HG02763 (cell line): ENCODE data around the gene NKAIN2.
A peak's percentile ranks its signal among the peaks of the same experiment; 100 is the strongest.

Experiments used
- ATAC-seq: cut with Tn5 transposase; IDR thresholded peaks from one replicate; pipeline ENCODE4 v1.9.1; 2021; ENCODE audit warnings: mild to moderate bottlenecking, moderate library complexity; ENCODE audit not compliant: unreplicated experiment

Gene NKAIN2

DNA sequence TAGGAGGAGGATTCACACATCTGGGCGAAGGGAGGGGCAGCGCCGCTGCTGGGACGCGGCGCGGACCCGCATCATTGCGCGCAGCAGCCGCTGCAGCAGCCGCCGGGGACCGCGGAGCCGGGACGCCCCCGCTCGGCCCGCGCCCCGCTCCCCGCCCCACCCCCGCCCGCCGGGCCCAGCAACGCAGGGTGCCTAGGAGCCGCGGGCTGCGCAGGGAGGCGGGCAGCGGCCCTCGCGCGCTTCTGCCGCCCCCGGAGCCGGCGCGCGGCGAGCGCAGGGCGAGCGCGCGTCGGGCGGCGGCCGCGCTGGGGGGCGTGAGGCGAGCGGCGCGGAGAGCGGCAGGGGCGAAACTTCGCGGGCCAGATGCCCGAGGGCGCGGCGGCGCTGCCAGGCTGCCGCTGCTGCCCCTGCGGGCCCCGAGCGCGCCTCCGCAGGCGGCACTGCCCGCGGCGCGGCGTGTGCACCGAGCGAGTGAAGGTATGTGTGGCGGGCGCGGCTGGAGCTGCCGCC is at the start of gene NKAIN2:
NKAIN2 (plus strand) TSS at position 362 of the 510 bp plus-strand sequence.
- no peak for ATAC-seq

DNA sequence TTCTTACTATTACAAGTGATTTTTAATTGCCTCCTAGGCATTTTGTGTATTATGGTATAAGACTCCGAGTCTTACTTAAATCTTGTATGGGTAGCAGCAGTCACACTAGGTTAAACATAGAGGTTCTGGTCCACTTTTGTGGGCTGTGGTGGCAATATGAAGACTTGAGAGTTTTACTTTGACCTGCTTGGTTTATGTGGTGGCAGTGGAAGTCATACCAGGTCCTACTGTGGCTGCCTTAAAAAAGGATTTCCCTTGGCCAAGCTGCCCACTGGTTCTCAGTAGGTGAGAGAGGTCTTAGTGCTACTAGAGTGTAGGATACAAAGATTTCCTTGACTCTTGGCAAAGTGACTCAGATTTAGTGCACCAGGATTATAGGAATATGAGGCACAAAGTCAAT is 44.2 kb upstream of the NKAIN2 start:
- ATAC-seq: no peak

DNA sequence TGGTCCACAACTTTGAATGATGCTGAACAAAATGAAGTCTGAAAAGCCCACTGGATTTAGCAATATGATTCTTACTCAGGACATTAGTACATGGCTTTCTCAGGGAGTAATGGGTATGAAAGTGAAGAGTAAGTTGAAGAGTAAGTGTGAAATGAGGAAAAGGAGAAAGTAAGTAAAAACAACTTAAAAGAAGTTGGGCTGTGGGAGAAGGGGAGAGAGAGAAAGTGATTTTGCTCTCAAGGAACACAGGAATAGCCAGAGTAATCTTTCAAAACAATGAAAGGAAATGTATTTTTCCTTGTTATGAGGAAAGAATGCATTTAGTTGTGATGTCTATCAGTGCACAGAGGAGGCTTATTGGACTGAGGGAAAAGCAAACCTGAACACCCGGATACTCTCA is 39.8 kb upstream of the NKAIN2 start:
- ATAC-seq: no peak

- no peak for ATAC-seq
These were observed 38.9 kb upstream of the NKAIN2 start for GRCh38 chr6:123764722-123765121.

DNA sequence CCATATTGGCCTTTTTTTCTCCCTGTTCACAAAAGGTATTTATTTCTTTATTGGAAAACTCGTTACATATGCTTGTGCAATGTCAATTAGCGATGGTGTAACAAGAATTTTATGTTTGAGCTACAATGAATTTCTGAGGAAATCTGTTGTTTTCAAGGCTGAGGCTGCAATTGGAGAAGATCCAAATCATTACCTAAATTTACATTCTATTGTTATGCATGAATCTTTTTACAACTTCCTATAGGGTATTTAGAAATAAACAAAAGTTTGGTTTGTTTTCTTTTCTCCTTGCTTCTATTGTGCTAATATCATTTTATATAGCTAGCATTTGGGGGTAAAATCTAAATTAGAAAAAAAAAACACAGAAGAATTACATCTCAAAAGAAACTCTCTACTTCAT is 34.7 kb upstream of the NKAIN2 start:
- no peak for ATAC-seq

GRCh38 chr6:123769431-123769830 is 34.2 kb upstream of the NKAIN2 start:
- ATAC-seq: no peak

GRCh38 chr6:123770247-123770949 is 33.3 kb upstream of the NKAIN2 start:
- ATAC-seq: peak; percentile 62

DNA sequence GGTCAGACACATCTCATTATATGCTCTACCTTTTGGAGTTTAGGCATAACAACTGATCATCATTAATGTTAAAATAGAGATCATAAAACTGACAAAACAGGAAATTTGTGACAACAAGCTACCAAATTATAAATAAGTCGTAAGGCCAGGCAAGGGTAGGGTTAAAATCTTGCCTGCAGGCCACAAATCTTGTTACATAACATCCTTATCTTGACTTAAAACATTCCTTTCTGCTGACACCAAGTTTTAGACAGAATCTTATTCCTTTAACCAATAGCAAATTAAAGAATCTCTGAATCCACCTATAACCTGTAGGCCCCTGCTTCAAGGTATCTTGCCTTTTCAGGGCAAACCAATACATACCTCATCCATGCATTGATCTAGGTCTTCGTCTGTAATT is 32.5 kb upstream of the NKAIN2 start:
- ATAC-seq: no peak

- no peak for ATAC-seq
These were observed 26.1 kb upstream of the NKAIN2 start for GRCh38 chr6:123777563-123777962.

DNA sequence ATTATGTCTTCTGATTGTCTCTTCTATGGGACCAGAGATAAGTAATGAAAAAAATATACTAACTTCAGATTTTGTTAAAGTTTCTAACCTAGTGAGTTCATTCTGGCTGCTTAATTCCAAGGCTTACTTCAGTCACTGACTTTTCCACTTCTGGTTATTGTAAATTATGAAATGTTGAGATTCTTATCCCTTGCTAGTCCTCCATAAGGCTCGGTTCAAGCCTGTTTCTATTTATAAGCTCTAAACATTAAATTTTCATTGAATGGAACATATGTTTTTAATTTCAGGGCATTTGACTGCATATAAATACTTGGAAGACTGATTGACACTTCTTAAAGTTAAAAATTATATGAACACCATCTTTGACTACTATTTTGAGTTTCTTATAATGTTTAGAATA is 23.6 kb upstream of the NKAIN2 start:
- ATAC-seq: no peak

DNA sequence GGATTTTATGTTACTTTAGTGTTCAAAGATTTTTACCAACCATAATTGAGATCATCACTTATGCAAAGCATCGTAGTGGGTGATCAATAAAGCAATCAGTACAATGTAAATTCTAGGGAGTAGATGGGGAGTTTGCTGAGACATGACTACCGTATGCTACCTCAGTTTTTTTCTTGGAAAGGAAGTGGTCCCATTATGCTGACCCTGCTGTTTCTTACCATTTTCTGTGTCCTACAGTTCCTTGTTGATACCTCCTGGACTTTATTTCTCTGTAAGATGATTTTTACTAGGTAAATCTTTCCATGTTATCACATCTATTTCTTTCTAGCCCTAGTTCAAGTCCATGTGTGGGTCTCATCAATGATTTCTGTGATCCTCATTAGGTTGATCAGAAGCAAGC is 19.3 kb upstream of the NKAIN2 start:
- no peak for ATAC-seq

DNA sequence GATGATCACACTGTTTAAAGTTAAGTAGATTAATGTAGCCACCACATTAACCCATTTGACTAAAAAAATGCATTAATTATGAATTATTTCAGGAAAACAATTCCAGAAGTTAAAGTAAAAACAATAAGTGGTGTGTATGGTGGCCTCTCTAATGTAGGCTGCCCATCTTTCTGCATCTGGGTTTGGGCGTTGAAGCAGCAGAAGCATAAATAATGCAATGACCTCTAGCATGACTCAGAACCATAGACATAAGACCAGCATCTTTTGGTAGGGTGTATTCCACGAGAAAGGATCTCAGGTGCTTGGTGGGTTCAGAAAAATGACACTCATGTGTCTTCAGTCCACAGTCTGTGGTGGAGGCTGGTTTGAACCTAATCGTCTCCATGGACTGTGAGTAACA is 18.6 kb upstream of the NKAIN2 start:
- no peak for ATAC-seq

GRCh38 chr6:123788319-123788718 is 15.3 kb upstream of the NKAIN2 start:
- ATAC-seq: no peak

DNA sequence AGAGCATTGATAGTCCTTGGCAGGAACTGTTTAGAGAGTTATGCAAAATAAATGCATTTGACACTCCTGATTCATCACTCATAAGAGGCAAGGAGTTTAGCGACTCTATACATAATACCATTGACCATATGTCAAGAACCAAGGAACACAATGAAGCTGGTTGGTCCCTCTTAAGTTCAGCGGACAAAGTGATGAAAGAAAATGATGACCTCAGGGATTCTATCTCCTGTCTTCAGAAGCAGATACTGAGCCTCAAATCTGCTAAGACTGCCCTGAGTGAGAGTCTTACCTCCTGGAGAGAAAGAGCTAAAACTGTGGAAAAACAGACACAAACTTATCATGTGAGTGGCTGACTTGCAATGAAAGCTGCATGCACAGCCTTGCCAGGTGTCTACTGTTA is 9.5 kb upstream of the NKAIN2 start:
- no peak for ATAC-seq

DNA sequence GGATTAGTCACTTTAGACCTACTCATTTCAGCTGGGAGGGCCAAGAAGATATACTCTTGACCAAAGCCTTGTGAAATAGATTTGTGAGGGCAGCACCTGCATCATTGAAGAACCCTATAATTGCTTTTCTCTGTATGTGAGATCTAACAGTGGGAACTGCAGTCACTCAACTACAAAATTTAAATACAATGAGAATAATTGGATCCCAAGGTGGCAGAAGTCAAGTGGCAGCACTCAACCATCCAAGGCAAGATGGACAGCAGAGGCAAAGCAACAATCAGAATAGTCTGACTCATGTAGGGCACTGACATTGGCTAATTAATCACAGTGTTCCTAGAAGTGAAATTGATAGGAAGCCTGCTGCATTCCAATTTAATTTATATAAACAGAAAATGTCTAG is 8.9 kb upstream of the NKAIN2 start:
- ATAC-seq: no peak

DNA sequence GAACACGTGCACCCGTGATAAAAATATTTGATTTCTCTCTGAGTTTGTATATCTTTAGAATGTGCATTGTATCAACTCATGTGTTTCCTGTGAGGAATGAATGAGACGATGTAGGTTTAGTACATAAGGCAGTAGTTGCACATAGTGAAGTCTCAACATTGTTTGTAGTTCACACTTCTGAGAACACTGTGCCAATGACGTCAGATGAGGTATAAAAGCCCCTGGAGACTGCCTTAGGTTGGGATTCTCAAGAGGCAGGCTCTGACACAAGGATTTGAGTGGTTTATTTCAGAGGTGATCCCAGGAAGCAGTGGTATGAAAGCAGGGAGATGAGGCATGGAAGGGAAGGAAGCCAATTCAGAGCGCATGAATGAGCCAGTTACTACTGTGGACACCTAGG is 2.6 kb upstream of the NKAIN2 start:
- ATAC-seq: no peak

- ATAC-seq: peak; percentile 15
These were observed 1.3 kb upstream of the NKAIN2 start for GRCh38 chr6:123802351-123802696.

GRCh38 chr6:123802697-123803503 is 765 bp upstream of the NKAIN2 start:
- peak; percentile 95 for ATAC-seq

DNA sequence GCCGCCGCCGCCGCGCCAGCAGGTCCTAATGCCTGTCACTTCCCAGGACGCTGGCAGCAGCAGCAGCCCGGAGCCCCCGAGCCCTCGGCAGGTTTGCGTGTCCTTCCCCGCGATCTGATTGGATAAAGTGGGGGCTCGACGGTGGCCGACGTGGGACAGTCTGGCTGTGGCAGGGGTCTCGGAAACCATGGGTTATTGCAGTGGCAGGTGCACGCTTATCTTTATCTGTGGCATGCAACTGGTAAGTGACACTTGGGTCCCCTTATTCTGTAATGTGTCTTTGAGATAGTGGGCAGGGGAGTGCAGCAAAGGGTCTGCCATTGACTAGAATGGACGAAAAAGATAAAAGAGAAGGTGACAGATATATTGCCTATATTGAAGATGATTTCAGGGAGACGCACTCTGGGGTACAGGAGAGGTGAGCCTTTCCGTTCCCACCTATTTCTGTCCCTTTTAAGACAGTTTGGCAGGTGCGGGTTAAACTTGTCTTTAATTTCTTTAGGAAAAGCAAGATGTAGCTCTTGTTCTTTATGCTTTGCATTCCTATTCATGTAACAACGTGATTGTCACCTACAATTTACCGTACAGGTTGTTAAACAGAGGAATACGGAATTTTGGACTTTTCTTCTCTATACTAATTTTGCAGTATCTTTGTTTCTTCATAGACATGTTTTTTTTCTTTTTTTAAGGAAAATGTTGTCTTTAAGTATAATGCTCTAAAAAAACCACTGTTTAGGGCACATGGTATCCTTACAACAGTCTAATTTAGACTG is 535 bp downstream of the NKAIN2 start:
- no peak for ATAC-seq

- ATAC-seq: no peak
These were observed 1.3 kb downstream of the NKAIN2 start for GRCh38 chr6:123804787-123805540.

DNA sequence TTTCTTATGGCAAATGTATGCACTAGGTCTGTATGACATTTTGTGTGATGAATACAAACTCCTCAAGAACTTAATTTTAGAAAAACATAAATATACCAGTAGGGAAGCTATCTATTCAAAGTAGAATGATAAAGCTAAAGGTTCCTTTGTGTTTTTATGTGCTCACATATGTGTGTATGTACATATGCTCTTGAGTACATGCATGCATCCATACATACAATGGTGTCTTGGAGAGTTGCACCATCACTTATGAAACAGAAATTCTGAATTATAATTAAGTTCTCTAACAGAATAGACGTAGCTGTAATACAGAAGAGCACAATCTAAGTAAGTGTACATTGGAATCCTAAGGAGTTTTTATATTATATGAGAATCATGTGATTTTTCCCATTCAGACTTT is 2.3 kb downstream of the NKAIN2 start:
- ATAC-seq: no peak
